SK-N-SH (cell line): ENCODE measurements around the gene SCRN1. TPM values are rescaled to one million over a fixed set of nuclear protein-coding genes. Genes with fewer than 3 reads are reported as not detected.

Experiments used
- CTCF ChIA-PET: fragments of 300-600, 350-600 bp; formaldehyde crosslinking; extraction: SDS; loops from one replicate; lab custom pipeline; 2021; lab: Yijun Ruan, JAX
- POLR2A ChIA-PET: fragments of 350-600 bp; sonication (Branson Sonifier 250); formaldehyde crosslinking; extraction: SDS; loops from one replicate; lab custom pipeline; 2020; ENCODE audit warnings: antibody characterized with exemption, inconsistent platforms; lab: Yijun Ruan, JAX
- DNase-seq: peaks from one replicate; pipeline ENCODE4 v3.0.0; 2012
- H2AFZ ChIP-seq: fragments of 200-600 bp; sonication (generic); 2 replicates; pipeline ENCODE4 v1.8.1; 2016; ENCODE audit warnings: antibody characterized with exemption, mild to moderate bottlenecking, low read depth
- H3F3A ChIP-seq: fragments of 200-600 bp; sonication (generic); replicated peaks from 2 replicates; pipeline ENCODE3; 2016; ENCODE audit warnings: antibody characterized with exemption, mild to moderate bottlenecking; ENCODE audit not compliant: insufficient read depth
- H3K27ac ChIP-seq, 2 experiments: fragments of 200-500 bp in 1 of 2; fragments of 200-600 bp in 1 of 2; sonication (Bioruptor generic) in 1 of 2; sonication (generic), shearing (Covaris generic) in 1 of 2; 2 replicates each; pipeline versions ENCODE4 v1.5.1 to v1.6.1; 2014 to 2016; ENCODE audit warnings: low read depth in 2 of 2, inconsistent platforms in 1 of 2, low read length in 1 of 2, mild to moderate bottlenecking in 1 of 2, mixed read lengths in 1 of 2
- H3K27me3 ChIP-seq: fragments of 200-600 bp; sonication (generic), shearing (Covaris generic); 2 replicates; pipeline ENCODE4 v1.6.1; 2016; ENCODE audit warnings: mixed run types; ENCODE audit not compliant: insufficient read depth
- H3K36me3 ChIP-seq, 2 experiments: fragments of 200-500 bp in 1 of 2; fragments of 200-600 bp in 1 of 2; sonication (Bioruptor generic) in 1 of 2; sonication (generic) in 1 of 2; replicated peaks in 1 of 2; 2 replicates each; pipeline versions ENCODE3 to v1.5.1; 2014 to 2016; ENCODE audit warnings: low read length in 1 of 2, mild to moderate bottlenecking in 1 of 2; ENCODE audit not compliant: insufficient read depth in 2 of 2, control insufficient read depth in 1 of 2
- H3K4me1 ChIP-seq, 2 experiments: fragments of 200-500 bp in 1 of 2; fragments of 200-600 bp in 1 of 2; sonication (Bioruptor generic) in 1 of 2; sonication (generic), shearing (Covaris generic) in 1 of 2; 2 replicates each; pipeline versions ENCODE4 v1.5.1 to v1.6.1; 2014 to 2016; ENCODE audit warnings: low read depth in 1 of 2, low read length in 1 of 2, mixed run types in 1 of 2; ENCODE audit not compliant: insufficient read depth in 2 of 2, control insufficient read depth in 1 of 2
- H3K4me2 ChIP-seq: fragments of 200-600 bp; sonication (generic), shearing (Covaris generic); 2 replicates; pipeline ENCODE4 v1.6.1; 2017; ENCODE audit warnings: mixed run types
- H3K4me3 ChIP-seq, 2 experiments: fragments of 200-500 bp in 1 of 2; fragments of 200-600 bp in 1 of 2; sonication (Bioruptor generic) in 1 of 2; sonication (generic), shearing (Covaris generic) in 1 of 2; 2 replicates each; pipeline versions ENCODE4 v1.5.1 to v1.8.1; 2014 to 2016; ENCODE audit warnings: low read depth in 2 of 2, inconsistent platforms in 1 of 2, low read length in 1 of 2, mild to moderate bottlenecking in 1 of 2, mixed read lengths in 1 of 2, moderate library complexity in 1 of 2
- H3K79me2 ChIP-seq: fragments of 200-600 bp; sonication (generic); 2 replicates; pipeline ENCODE4 v1.8.1; 2017; ENCODE audit warnings: mild to moderate bottlenecking; ENCODE audit not compliant: insufficient read depth
- H3K9ac ChIP-seq: fragments of 200-600 bp; sonication (generic); 2 replicates; pipeline ENCODE4 v1.6.1; 2017; ENCODE audit warnings: mixed run types
- H3K9me2 ChIP-seq: fragments of 200-600 bp; sonication (generic); 2 replicates; pipeline ENCODE4 v1.6.1; 2017; ENCODE audit warnings: mixed run types
- H3K9me3 ChIP-seq: fragments of 200-600 bp; sonication (generic); 2 replicates; pipeline ENCODE4 v1.6.1; 2017; ENCODE audit warnings: mixed run types, mild to moderate bottlenecking, moderate library complexity
- H4K20me1 ChIP-seq: fragments of 200-600 bp; sonication (generic); 2 replicates; pipeline ENCODE4 v1.6.1; 2017; ENCODE audit warnings: mild to moderate bottlenecking, mixed run types; ENCODE audit not compliant: insufficient read depth
- CHD2 ChIP-seq: fragments of 150-350 bp; IDR thresholded peaks from 2 replicates; pipeline ENCODE4 v1.6.1; 2018; ENCODE audit warnings: low read length; ENCODE audit not compliant: partially characterized antibody
- EZH2phosphoT487 ChIP-seq: fragments of 200-600 bp; sonication (generic); IDR thresholded peaks from 2 replicates; pipeline ENCODE4 v1.6.1; 2017; ENCODE audit warnings: low read depth, mixed run types, mild to moderate bottlenecking, antibody characterized with exemption, moderate library complexity, borderline replicate concordance
- FOXM1 ChIP-seq: IDR thresholded peaks from 2 replicates; pipeline ENCODE4 v1.4.0; 2012; ENCODE audit warnings: low read depth, mild to moderate bottlenecking
- GABPA ChIP-seq: IDR thresholded peaks from 2 replicates; pipeline ENCODE4 v1.4.0; 2012; ENCODE audit warnings: low read depth, mild to moderate bottlenecking
- IRF3 ChIP-seq: fragments of 150-350 bp; IDR thresholded peaks from 2 replicates; pipeline ENCODE4 v1.6.1; 2016; ENCODE audit warnings: mild to moderate bottlenecking, low read depth, low read length
- JUND ChIP-seq: IDR thresholded peaks from 2 replicates; pipeline ENCODE4 v1.4.0; 2012
- MAX ChIP-seq: IDR thresholded peaks from 2 replicates; pipeline ENCODE4 v1.4.0; 2012; ENCODE audit warnings: low read depth
- NFIC ChIP-seq: IDR thresholded peaks from 2 replicates; pipeline ENCODE4 v1.4.0; 2012; ENCODE audit warnings: borderline replicate concordance
- NRF1 ChIP-seq: IDR thresholded peaks from 2 replicates; pipeline ENCODE4 v1.6.1; 2012; ENCODE audit warnings: low read depth, mild to moderate bottlenecking, low read length
- PBX3 ChIP-seq: IDR thresholded peaks from 2 replicates; pipeline ENCODE4; 2012
- POLR2AphosphoS5 ChIP-seq: IDR thresholded peaks from 2 replicates; pipeline ENCODE4 v1.6.1; 2012; ENCODE audit warnings: low read depth, low read length
- RCOR1 ChIP-seq: fragments of 150-350 bp; IDR thresholded peaks from 2 replicates; pipeline ENCODE4 v1.6.1; 2017; ENCODE audit warnings: antibody characterized with exemption, low read length
- RXRA ChIP-seq: IDR thresholded peaks from 2 replicates; pipeline ENCODE4 v1.4.0; 2012; ENCODE audit warnings: low read depth, mild to moderate bottlenecking, borderline replicate concordance
- SMC3 ChIP-seq: IDR thresholded peaks from 2 replicates; pipeline ENCODE4 v1.6.1; 2012; ENCODE audit warnings: low read depth, low read length, improper control_type of control experiment
- TCF12 ChIP-seq: IDR thresholded peaks from 2 replicates; pipeline ENCODE4 v1.4.0; 2012
- TEAD4 ChIP-seq: IDR thresholded peaks from 2 replicates; pipeline ENCODE4 v1.4.0; 2012; ENCODE audit warnings: mild to moderate bottlenecking, borderline replicate concordance; ENCODE audit not compliant: insufficient read depth
- YY1 ChIP-seq: IDR thresholded peaks from 2 replicates; pipeline ENCODE4 v1.4.0; 2012; ENCODE audit warnings: low read depth, mild to moderate bottlenecking
- ZBTB33 ChIP-seq: IDR thresholded peaks from 2 replicates; pipeline ENCODE4 v1.4.0; 2012; ENCODE audit warnings: low read depth, borderline replicate concordance
- WGBS: methylation state at CpG from one replicate; pipeline ENCODE4 v1.1.6; 2017; ENCODE audit warnings: low lambda C conversion rate; 5-methylcytosine and 5-hydroxymethylcytosine counted together
- polyA plus RNA-seq, 3 experiments: library from polyadenylated mRNA; depleted of rRNA; stranded (reverse); fragments of >200 nt; gene quantifications; 2 replicates each; pipeline ENCODE4 v1.2.3, GENCODE V29; 2012
- TF ChIP-seq, protein P1 (sequence below): fragments of 150-350 bp; IDR thresholded peaks from 2 replicates; pipeline ENCODE4 v1.6.1; 2017; ENCODE audit warnings: antibody characterized with exemption, low read length, low read depth, borderline replicate concordance
- TF ChIP-seq, protein P2 (sequence below): IDR thresholded peaks from 2 replicates; pipeline ENCODE4 v1.4.0; 2012; ENCODE audit warnings: low read depth, borderline replicate concordance

Gene SCRN1
- polyA plus RNA-seq, 1 of the 3 experiments (the other 2 are of a cell fraction) = 64.3 TPM

DNA sequence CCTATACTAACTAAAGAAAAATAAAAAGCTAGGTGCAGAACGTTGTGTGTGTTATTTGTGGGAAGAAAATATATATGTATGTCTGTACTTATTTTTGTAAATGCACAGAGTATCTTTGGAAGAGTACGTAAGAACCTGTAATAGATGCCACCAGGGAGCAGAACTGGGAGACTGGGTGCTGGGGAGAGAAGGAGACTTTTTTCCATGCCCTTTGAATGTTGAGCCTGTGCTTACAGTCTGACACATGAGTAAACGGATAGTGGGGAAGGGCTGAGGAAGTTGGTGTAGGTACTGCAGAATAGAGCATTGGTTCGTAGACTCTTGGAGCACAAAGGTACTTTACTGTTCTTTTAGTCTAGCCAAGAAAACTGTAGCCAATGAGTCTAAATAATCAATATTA is 1.3 kb upstream of the SCRN1 start:
- H3K79me2 ChIP-seq = peaks cover 42% of the 10 kb centered on the region
- no peak overlapping the region for H3K27ac ChIP-seq
- H3K4me3 ChIP-seq = no peak overlapping the region
- H4K20me1 ChIP-seq = no peaks in the 10 kb centered on the region
- POLR2A ChIA-PET = no interaction called here
- peaks cover 6 to 10% of the 10 kb centered on the region in 2 experiments; a peak in 2 of 4 replicates for H3K4me1 ChIP-seq
- TF ChIP-seq TEAD4 (no peak), RCOR1 (no peak), EZH2phosphoT487 (no peak), ZBTB33 (no peak), RXRA (no peak), NRF1 (no peak), PBX3 (no peak), MAX (no peak), YY1 (no peak), NFIC (no peak), FOXM1 (no peak), GABPA (no peak), CHD2 (no peak), JUND (no peak), TCF12 (no peak), SMC3 (no peak), POLR2AphosphoS5 (no peak), IRF3 (no peak)
- TF ChIP-seq, protein P1, sequence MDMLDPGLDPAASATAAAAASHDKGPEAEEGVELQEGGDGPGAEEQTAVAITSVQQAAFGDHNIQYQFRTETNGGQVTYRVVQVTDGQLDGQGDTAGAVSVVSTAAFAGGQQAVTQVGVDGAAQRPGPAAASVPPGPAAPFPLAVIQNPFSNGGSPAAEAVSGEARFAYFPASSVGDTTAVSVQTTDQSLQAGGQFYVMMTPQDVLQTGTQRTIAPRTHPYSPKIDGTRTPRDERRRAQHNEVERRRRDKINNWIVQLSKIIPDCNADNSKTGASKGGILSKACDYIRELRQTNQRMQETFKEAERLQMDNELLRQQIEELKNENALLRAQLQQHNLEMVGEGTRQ = no peak
- TF ChIP-seq, protein P2, sequence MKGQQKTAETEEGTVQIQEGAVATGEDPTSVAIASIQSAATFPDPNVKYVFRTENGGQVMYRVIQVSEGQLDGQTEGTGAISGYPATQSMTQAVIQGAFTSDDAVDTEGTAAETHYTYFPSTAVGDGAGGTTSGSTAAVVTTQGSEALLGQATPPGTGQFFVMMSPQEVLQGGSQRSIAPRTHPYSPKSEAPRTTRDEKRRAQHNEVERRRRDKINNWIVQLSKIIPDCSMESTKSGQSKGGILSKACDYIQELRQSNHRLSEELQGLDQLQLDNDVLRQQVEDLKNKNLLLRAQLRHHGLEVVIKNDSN = no peak
- no peak overlapping the region for H3K9ac ChIP-seq
- H3F3A ChIP-seq = peaks cover 29% of the 10 kb centered on the region
- peaks cover 0 to 8% of the 10 kb centered on the region in 2 experiments for H3K36me3 ChIP-seq
- no peak overlapping the region for H3K4me2 ChIP-seq
- no peak overlapping the region for H2AFZ ChIP-seq
- CTCF ChIA-PET = interaction anchor here (1.5 kb wide), 1 partner anchor 573 kb away, joined by 3 read pairs; no protein-coding TSS in a partner anchor
- 92% methylated on average over 4 of the region's 4 CpGs for WGBS
- H3K9me2 ChIP-seq = no peaks in the 10 kb centered on the region
- DNase-seq = no peak
- H3K9me3 ChIP-seq = peaks cover 33% of the 10 kb centered on the region
- no peaks in the 10 kb centered on the region for H3K27me3 ChIP-seq
